ENCODE data around the gene KANSL1. TPM values are rescaled to one million over a fixed set of nuclear protein-coding genes. Genes with fewer than 3 reads are reported as not detected.

KANSL1 gene
- total RNA-seq, 1 donor from 2014 or later = 99.8 TPM

GRCh38 chr17:45991341-45991740 lies 201.9 kb downstream of the KANSL1 start:
- Mint-ChIP-seq H3K9me3 (ENCODE audit: unreplicated experiment) (peaks cover 9% of the 10 kb centered on the region), H3K4me3 (ENCODE audit: unreplicated experiment) (no peak overlapping the region), H3K4me1 (ENCODE audit: low read depth, unreplicated experiment) (peaks cover 2% of the 10 kb centered on the region), H3K36me3 (ENCODE audit: low read depth, unreplicated experiment) (no peaks in the 10 kb centered on the region), H3K27ac (ENCODE audit: unreplicated experiment) (no peak overlapping the region), H3K27me3 (ENCODE audit: low read depth, unreplicated experiment) (peaks cover 6% of the 10 kb centered on the region)
- no peak for TF ChIP-seq EZH2 (IDR thresholded peaks at IDR 0.05; ENCODE audit: insufficient read depth, low read length)
- H3K36me3 ChIP-seq (ENCODE audit: insufficient read depth, low read length) = no peaks in the 10 kb centered on the region
- H3K4me2 ChIP-seq (ENCODE audit: low read length) = no peak overlapping the region
- no peak overlapping the region for H3K27ac ChIP-seq (ENCODE audit: low read depth, low read length)
- H3K79me2 ChIP-seq (ENCODE audit: insufficient read depth, low read length) = no peaks in the 10 kb centered on the region
- H2AFZ ChIP-seq (ENCODE audit: low read depth, low read length) = no peak overlapping the region
- no peak overlapping the region for H3K9ac ChIP-seq (ENCODE audit: low read length)
- H3K4me1 ChIP-seq (ENCODE audit: insufficient read depth, low read length) = no peaks in the 10 kb centered on the region
- no peak for FAIRE-seq
- no peak for DNase-seq (ENCODE audit: low read depth)
- H3K27me3 ChIP-seq (ENCODE audit: insufficient read depth, low read length) = peaks cover 6% of the 10 kb centered on the region
- no peak overlapping the region for H3K4me3 ChIP-seq (ENCODE audit: insufficient read depth, low read depth, low read length)
- H3K9me3 ChIP-seq (ENCODE audit: insufficient read depth, low read depth, low read length) = no peaks in the 10 kb centered on the region
- H4K20me1 ChIP-seq (ENCODE audit: insufficient read depth, low read length) = no peaks in the 10 kb centered on the region

GRCh38 chr17:45990886-45991285 lies 202.3 kb downstream of the KANSL1 start:
- Mint-ChIP-seq H3K9me3 (ENCODE audit: unreplicated experiment) (peaks cover 9% of the 10 kb centered on the region), H3K36me3 (ENCODE audit: low read depth, unreplicated experiment) (no peaks in the 10 kb centered on the region), H3K27ac (ENCODE audit: unreplicated experiment) (no peak overlapping the region), H3K27me3 (ENCODE audit: low read depth, unreplicated experiment) (peaks cover 8% of the 10 kb centered on the region), H3K4me3 (ENCODE audit: unreplicated experiment) (no peak overlapping the region), H3K4me1 (ENCODE audit: low read depth, unreplicated experiment) (peaks cover 2% of the 10 kb centered on the region)
- DNase-seq (ENCODE audit: low read depth) (no peak), FAIRE-seq (no peak)
- Histone ChIP-seq H3K9ac (ENCODE audit: low read length) (no peak overlapping the region), H3K27ac (ENCODE audit: low read depth, low read length) (no peak overlapping the region), H3K9me3 (ENCODE audit: insufficient read depth, low read depth, low read length) (no peaks in the 10 kb centered on the region), H3K4me3 (ENCODE audit: insufficient read depth, low read depth, low read length) (no peak overlapping the region), H3K79me2 (ENCODE audit: insufficient read depth, low read length) (no peaks in the 10 kb centered on the region), H3K4me2 (ENCODE audit: low read length) (no peak overlapping the region), H3K36me3 (ENCODE audit: insufficient read depth, low read length) (no peaks in the 10 kb centered on the region), H4K20me1 (ENCODE audit: insufficient read depth, low read length) (no peaks in the 10 kb centered on the region), H3K27me3 (ENCODE audit: insufficient read depth, low read length) (peaks cover 6% of the 10 kb centered on the region), H2AFZ (ENCODE audit: low read depth, low read length) (no peak overlapping the region), H3K4me1 (ENCODE audit: insufficient read depth, low read length) (no peaks in the 10 kb centered on the region)
- no peak for TF ChIP-seq CTCF (IDR thresholded peaks at IDR 0.05; ENCODE audit: insufficient read depth, low read depth, low read length)
- no peak for TF ChIP-seq EZH2 (IDR thresholded peaks at IDR 0.05; ENCODE audit: insufficient read depth, low read length)

- H4K20me1 ChIP-seq (ENCODE audit: insufficient read depth, low read length) = no peaks in the 10 kb centered on the region
- peaks cover 2% of the 10 kb centered on the region for H3K4me1 Mint-ChIP-seq (ENCODE audit: low read depth, unreplicated experiment)
- no peak overlapping the region for H3K27ac Mint-ChIP-seq (ENCODE audit: unreplicated experiment)
- no peak overlapping the region for H3K4me3 Mint-ChIP-seq (ENCODE audit: unreplicated experiment)
- H3K4me2 ChIP-seq (ENCODE audit: low read length) = no peak overlapping the region
- TF ChIP-seq CTCF (IDR thresholded peaks at IDR 0.05; ENCODE audit: insufficient read depth, low read depth, low read length) (no peak), EZH2 (IDR thresholded peaks at IDR 0.05; ENCODE audit: insufficient read depth, low read length) (no peak)
- H3K36me3 Mint-ChIP-seq (ENCODE audit: low read depth, unreplicated experiment) = no peaks in the 10 kb centered on the region
- H3K27me3 Mint-ChIP-seq (ENCODE audit: low read depth, unreplicated experiment) = peaks cover 12% of the 10 kb centered on the region
- DNase-seq (ENCODE audit: low read depth) (no peak), FAIRE-seq (no peak)
- H3K9me3 ChIP-seq (ENCODE audit: insufficient read depth, low read depth, low read length) = no peaks in the 10 kb centered on the region
- no peak overlapping the region for H2AFZ ChIP-seq (ENCODE audit: low read depth, low read length)
- H3K27me3 ChIP-seq (ENCODE audit: insufficient read depth, low read length) = peaks cover 6% of the 10 kb centered on the region
- H3K4me1 ChIP-seq (ENCODE audit: insufficient read depth, low read length) = no peaks in the 10 kb centered on the region
- H3K9ac ChIP-seq (ENCODE audit: low read length) = no peak overlapping the region
- H3K27ac ChIP-seq (ENCODE audit: low read depth, low read length) = no peak overlapping the region
- H3K9me3 Mint-ChIP-seq (ENCODE audit: unreplicated experiment) = peaks cover 9% of the 10 kb centered on the region
- H3K4me3 ChIP-seq (ENCODE audit: insufficient read depth, low read depth, low read length) = no peak overlapping the region
- no peaks in the 10 kb centered on the region for H3K36me3 ChIP-seq (ENCODE audit: insufficient read depth, low read length)
- H3K79me2 ChIP-seq (ENCODE audit: insufficient read depth, low read length) = no peaks in the 10 kb centered on the region
Measured at GRCh38 chr17:45989759-45990158, 203.5 kb downstream of the KANSL1 start.
